Renal cortex interstitium (tissue), 11 donors: ENCODE results near the gene TMEM87B. TPM values are rescaled to one million over a fixed set of nuclear protein-coding genes. Genes with fewer than 3 reads are reported as not detected.
A peak's percentile ranks its signal among the peaks of the same experiment; 100 is the strongest.
"Not testable (repeated sequence)": the region's sequence is repeated elsewhere in the genome, so short reads cannot be mapped to it uniquely, and the experiment has no call there.

ENCODE experiments used
- DNase-seq, 11 donors: peaks; one replicate each; pipeline ENCODE4 v3.0.0-alpha.2; 2013; ENCODE audit warnings: low read depth in 9 of 11, low spot score in 4 of 11; ENCODE audit errors: extremely low read depth in 1 of 11
- polyA plus RNA-seq, 3 donors: library from polyadenylated mRNA; unstranded; fragments of 120-200 nt; gene quantifications; one replicate each; pipeline ENCODE4 v1.2.1, GENCODE V29; 2013; ENCODE audit not compliant: insufficient read length in 3 of 3

Gene TMEM87B
- polyA plus RNA-seq, 3 donors, result 16.2 to 24.1 (median 22.7) TPM

DNA sequence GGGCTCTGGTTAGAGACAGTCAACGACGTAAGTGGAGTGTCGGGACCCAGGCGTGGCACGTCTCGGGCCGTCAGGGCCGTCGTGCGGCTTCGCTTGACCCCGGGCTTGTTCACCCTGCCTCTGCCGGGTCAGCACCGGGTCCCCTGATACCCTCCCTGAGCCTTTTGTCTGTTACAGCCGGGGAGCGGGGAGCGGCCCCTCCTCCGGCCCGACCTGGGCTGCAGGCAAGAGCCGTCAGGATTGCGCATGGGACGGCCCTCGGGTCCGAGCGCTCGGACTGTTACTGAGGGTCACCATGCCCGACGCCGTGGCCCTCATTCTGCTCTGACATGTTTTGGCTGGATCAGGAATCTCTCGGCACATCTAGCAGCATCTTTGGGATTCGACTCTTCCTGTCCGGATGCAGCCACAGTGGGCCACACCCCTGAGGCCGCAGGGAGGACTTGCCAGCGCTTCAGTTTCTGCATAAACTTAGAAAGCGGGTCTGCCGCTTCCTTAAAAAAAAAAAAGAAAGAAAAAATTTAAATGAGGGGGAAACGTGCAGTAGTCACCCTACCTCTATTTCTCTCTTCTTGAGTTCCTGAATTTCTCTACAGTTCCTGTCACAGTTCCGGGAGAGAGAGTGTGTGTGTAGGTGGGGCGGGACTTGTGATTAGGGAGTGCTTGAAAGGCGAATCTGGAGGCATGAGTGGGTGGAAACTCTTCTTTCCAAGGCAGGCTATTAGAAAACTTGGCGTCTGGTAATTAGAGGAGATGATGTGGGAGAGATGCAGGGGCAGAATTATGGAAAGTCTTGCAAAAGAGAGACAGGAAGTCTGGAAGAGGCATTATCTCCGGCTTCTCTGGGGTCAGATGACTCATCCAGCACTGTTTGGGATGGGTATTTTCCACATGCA is 909 bp downstream of the TMEM87B start:
- peak; percentile 42 to 77 (median 55) for DNase-seq

DNA sequence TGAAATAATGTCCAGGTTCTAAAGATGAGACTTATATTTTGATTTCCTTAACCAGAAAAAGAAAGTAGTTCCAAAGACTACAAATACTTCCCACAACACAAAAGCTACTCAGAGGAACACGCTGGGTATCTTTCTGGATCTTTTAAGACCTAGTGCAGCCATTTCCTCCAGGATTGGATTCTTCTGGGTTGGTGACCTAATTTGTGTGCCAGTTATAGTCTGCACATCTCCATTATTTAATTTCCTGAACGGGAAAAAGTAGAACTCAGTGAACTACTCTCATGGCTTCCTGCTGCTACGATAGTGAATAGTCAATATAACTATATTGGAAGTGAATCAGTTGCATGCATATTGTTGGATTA is 1.5 kb downstream of the TMEM87B start:
- no peak for DNase-seq

DNA sequence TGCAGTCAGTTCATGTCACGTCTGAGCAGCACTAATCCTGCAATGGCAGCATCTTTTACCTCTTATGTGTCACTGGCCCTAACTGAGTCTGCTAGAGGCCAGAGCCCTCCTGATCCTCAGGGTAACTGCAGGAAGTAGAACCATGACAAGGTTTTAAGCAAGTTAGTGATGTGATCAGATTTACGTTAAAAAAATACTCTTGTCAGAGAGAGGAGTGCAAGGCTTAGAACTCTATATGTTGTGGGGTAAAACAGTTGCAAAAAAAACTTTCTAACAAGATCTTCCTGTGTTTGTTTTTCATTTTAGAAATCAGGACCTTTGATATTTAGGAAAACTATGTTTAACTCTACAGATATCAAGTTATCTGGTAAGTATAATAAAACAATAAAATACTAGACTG is 4.6 kb downstream of the TMEM87B start:
- no peak for DNase-seq

DNA sequence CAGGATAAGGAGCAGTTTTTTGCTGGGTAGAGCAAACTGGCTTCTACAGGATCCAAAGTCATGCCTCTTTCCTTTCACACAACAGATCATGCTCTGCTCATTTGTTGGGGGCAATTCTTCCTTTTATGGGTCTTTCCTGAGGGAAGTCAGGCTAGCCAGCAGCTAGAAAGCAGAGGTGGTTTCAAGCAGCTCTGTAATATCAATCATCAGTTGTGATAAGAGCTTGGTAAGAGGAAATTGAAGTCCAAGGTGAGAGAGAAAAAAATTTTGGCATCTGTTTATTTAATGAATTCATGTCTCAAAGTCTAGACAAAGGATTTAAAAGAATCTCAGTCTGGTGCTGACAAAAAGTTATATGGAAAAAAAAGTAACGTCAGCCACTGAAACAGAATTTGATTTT is 6.2 kb downstream of the TMEM87B start:
- no peak for DNase-seq

DNA sequence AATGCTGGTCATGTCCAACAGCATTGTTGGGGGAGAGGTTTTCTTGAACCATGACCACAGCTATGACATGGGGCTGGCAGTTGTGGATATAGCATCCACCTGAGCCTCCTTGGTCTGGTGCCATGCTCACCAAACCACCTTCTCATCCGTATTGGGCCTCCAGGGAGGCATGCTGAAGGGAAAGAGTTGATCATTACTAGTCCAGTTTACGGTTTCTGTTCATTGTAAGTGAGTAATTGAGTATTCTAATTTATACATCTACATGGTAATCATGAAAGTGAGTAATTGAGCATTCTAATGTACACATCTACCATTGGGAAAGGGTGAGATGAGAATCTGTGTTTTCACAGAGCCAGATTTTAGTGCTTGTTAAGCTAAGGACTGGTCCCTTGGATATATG is 6.8 kb downstream of the TMEM87B start:
- no peak for DNase-seq

DNA sequence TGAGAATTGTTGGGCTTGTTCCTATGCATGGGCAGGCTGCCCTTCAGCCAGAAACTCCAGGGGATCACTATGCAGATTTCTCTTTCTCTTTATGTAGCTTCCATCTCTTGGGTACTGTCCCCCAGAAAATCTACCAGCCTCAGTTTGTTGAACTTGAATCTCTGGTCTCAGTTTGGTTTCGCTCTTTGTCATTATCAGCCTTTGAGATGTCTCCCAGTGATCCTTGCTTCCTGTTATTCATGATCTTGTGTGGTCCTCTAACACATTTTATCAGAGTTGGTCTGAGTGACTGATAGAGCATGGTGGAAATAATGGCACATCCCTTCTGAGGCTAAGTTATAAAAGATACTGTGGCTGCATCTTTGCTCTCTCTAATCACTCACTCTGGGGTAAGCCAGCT is 7.8 kb downstream of the TMEM87B start:
- DNase-seq, result no peak

DNA sequence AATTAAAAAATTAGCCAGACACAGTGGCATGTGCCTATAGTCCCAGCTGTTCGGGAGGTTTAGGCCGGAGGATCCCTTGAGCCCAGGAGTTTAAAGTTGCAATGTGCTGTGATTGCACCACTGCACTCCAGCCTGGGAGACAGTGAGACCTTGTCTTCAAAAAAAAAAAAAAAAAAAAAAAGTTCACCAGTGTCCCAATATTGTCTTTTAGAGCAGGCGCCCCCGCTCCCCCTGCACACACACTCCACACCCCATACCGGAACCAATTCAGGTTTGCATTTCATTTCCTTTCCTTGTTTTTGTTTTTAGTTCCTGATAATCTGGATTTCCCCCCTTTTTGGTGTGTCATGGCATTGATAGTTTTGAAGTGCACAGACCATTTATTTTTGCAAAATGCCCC is 10.4 kb downstream of the TMEM87B start:
- DNase-seq, result no peak

DNA sequence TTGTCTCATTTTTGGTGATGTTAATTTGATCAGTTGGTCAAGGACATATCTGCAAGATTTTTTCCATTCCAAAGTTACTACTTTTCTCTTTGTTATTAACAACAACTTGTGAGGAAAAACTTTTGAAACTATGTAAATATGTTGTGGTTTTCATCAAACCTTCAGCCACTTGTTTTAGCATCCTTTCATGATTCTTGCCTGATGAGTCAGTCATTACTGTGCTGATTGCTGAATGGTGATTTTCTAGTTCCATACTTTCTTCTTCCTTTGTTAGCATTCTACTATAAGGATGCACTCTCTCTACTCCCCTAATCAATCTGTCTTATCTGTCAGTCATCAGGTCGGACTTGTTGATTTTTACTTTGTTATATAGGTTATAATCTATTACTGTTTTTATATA is 10.9 kb downstream of the TMEM87B start:
- no peak for DNase-seq

DNA sequence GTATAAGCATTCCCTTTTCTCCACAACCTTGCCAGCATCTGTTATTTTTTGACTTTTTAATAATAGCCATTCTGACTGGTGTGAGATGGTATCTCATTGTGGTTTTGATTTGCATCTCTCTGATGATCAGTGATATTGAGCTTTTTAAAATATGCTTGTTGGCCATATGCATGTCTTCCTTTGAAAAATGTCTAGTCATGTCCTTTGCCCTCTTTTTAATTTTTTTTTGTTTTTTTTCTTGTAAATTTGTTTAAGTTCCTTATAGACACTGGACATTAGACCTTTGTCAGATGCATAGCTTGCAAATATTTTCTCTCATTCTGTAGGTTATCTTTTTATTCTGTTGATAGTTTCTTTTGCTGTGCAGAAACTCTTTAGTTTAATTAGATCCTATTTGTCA is 14.7 kb downstream of the TMEM87B start:
- DNase-seq, result not testable (repeated sequence)

DNA sequence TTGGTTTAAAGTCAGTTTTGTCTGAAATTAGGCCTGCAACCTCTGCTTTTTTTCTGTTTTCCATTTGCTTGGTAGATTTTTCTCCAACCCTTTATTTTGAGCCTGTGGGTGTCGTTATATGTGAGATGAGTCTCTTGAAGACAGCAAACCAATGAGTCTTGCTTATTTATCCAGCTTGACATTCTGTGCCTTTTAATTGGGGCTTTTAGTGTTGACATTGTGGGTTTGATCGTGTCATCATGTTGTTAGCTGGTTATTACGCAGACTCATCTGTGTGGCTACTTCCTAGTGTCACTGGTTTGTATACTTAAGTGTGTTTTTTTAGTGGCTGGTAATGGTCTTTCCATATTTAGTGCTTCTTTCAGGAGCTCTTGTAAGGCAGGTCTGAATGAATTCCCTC is 18.8 kb downstream of the TMEM87B start:
- DNase-seq, result no peak

DNA sequence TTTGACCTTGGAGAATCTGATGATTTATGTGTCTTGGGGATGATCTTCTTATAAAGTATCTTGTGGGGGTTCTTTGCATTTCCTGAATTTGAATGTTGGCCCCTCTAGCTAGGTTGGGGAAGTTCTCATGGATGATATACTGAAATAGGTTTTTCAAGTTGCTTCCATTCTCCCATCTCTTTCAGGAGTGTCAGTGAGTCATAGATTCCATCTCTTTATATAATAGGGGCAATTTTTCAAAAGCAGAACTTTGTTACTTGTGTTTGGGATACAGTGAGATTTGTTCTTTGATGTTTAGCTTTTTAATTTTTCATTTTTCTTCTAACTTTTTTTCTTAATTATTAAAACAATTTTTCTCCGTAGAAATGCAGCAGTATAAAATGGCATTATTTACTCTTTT is 19.4 kb downstream of the TMEM87B start:
- DNase-seq, result no peak

DNA sequence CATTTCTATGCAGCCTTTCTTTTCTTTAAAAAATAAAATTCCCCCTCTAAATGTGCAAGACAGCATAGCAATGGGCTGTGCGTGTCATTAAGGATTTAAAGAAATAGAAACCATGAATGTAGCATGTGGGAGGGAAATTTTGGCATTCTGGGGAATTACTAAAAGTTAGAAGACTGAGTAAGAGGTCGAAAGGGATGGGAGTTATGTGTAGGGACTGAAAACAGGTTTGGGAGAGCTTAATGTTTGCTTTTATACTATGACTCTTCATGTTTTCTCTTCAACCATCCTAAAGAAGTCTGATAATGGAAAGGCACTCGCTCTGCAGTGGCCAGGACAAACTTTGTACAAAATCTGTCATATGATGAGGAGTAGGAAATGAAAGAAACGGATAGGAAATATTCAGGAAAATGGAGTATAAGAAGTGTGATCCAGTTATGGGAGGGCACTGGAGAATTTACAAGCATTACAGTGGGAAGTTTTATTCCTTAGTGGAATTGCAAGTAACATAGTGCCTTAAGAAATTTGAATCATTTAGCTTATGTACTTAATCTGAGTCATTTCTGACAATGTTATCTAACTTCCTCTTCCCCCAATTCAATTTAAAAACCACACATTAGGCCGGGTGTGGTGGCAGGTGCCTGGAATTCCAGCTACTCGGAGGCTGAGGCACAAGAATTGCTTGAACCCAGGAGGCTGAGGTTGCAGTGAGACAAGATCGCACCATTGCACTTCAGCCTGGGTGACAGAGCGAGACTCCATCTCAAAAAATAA is 20.6 kb downstream of the TMEM87B start:
- no peak for DNase-seq

DNA sequence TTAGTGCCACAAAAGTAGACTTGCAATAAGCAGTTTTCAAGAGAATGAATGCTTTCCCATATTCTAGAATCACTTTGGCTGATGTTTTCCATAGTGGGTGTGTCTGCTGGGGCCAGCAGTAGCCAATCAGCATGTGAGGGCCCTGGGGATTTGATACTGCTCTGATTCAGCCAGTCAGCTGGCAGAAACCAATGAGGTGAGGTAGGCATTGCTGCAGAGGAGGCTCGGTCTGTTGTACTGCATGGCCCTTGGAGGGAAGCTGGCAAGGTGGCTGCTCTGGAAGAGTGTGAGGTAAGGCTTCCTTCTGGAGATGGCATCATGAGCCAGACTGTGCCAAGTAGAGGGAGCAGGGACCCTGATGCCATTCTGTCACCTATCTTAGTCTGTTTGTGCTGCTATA is 22.7 kb downstream of the TMEM87B start:
- DNase-seq, result no peak

DNA sequence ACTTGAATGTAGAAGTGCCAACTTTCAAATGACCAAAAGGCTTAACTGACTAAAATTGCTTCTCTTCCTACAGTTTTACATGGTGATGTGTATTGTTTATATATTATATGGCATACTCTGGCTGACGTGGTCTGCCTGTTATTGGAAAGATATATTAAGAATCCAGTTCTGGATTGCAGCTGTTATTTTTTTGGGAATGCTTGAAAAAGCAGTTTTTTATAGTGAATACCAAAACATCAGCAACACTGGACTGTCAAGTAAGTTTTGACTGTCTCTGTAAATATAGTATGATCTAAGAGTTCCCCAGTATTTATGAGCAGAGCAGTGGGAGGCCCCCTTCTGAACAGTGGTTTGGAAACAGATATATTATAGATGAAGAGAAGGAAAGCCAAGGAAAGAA is 26.2 kb downstream of the TMEM87B start:
- no peak for DNase-seq

DNA sequence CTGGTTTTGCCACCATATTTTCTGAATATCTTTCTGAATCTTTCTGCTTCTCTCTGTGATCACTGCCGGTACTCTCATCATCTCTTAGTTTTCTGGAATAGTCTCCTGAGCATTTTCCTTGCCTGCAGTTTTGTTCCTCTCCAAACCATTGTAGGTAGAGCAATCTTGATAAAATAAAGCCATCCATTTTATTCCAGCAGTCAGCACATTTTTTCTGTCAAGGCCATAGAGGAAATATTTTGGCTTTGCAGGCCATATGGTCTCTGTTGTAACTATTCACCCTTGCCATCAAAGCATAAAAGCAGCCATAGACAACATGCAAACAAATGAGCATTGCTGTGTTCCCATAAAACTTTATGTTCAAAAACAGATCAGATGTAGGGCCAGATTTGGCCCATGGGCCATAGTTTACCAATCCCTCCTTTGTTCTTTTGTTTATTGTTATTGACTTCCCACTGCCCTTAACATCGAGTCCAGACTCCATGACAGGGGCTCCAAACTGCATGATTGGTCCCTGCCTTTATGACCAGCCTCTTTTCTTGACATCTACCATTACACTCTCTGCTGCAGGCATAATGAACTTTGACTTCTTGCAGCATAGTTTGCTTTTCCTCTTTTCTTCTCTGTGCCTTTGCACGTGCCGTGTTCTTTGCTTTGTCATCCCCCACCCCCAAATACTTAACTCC is 29.8 kb downstream of the TMEM87B start:
- peak in 9 of 11 donors; percentile 19 to 68 (median 37) for DNase-seq

DNA sequence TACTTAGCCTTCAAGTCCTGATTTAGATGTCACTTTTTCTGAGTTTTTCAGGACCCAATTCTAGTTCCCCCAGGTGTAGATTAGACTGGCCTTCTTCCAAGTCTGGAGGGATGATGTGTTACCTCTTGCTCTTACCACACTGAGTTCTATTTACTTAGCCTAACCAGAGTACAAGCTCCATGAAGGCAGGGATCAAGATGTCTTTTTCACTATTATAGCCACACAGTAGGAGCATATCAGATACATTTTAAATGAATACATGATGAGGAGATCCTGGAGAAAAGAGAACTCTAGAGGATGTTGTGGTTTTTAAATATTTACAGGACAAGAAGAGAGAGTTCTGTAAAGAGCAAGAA is 30.3 kb downstream of the TMEM87B start:
- no peak for DNase-seq

DNA sequence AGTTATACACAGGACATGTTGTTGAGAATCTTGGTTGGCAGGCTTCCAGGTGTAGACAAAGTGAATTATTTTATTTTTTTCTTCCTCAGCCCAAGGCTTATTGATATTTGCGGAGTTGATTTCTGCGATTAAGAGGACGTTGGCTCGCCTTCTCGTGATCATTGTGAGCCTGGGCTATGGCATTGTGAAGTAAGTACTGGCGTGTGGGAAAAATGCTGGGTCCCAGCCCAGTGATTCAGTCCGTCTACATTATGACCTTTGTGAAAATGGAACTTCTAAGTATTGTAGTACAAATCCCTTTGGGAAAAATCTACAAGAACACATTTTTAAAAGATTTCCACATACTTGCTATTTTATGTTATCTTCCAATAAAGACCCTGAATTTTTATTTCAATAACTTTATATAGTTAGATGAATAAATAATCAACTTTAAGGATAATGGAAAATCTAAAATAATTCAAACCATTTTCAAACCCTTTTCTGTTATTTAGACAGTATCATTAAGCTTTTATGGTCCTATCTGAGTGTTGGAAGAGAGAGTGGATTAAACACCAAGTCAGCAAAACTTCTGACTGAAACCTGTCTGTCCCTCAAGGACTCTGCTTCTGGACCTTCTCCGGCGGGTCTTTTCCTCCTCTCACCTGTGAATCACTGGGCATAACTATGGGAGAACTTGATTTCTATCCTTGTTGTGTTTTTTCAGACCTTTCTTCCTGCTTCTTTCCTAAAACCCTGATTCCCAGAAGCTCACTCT is 31.0 kb downstream of the TMEM87B start:
- DNase-seq, result no peak

DNA sequence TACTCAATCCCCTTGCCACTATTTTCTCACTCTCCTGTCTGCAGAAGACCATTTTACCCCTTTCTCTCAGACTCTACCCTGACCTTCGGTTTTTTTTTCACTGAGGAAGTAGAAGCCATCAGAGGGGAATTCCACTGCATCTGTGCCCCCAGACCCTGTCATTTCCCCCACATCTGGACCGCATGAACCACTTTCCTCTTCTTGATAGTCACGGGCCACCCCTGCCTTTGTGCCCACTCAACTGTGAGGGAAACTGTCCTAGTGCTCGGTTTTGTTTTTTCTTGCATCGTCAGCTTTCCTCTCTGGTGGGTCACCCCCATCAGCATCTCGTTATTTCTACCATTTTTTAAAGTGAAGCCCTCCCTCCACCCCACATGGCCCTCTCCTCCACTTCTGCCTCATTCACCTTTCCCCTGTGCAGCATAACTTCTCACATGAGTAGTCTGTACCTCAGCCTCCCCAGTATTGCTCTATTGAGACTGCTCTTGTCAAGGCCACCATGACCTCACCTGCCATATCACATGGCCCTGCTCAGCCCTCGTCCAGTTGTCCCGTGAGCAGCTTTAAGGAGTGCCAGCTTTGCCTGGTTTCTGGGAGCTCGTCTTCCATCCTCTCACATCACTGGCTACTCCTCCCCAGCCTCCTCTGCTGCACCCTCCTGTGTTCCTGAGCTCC is 32.4 kb downstream of the TMEM87B start:
- DNase-seq, result no peak

DNA sequence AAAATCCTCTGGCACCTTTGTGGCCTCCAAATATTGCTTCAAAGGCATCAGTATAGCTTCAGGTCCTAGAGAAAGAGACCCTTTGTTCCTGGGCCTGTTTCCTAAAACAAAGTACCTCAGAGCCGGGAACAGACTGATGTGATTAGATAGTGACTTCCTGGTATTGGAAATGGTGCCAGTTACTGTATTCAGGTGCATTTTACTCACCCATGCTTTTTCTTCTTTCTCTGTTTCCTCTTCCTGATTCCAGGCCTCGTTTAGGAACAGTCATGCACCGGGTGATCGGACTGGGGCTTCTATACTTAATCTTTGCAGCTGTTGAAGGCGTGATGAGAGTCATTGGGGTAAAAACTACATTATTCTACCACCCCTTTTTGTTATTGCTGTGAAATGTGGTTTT is 34.3 kb downstream of the TMEM87B start:
- DNase-seq, result no peak
